Erythroblast (primary cell): ENCODE data around the gene BEST3.

Experiments
- GATA1 ChIP-seq: IDR thresholded peaks from 2 replicates; pipeline ENCODE4 v1.6.1; 2011; ENCODE audit warnings: low read depth, mild to moderate bottlenecking, control low read depth, low read length, moderate library complexity
- POLR2A ChIP-seq: IDR thresholded peaks from 2 replicates; pipeline ENCODE4 v1.6.1; 2011; ENCODE audit warnings: mild to moderate bottlenecking, low read length

DNA sequence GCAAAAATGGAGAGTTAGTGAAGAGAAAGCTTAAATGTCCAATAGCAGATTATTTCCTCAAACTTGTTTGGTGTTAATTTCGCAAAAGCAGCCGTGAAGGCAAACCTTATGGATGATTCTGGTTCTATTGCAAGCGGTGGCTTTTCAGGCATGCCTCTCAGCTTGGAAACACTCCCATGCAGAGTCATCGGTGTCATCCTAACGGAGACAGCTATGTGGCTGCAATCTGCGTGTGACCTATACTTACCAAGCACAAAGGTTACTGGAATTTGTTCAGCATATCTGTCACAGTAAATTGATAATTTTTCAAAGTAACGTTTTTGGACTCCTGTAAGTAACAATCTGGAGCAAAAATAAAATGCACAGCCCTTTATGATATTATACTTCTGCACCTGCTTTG, 5.0 kb downstream of the BEST3 start:
- TF ChIP-seq POLR2A (no peak), GATA1 (no peak)
